IPS-NIHi7 (cell line): Measurements from ENCODE around the gene SAMD3.
"Not testable (repeated sequence)": the region's sequence is repeated elsewhere in the genome, so short reads cannot be mapped to it uniquely, and the experiment has no call there.

Experiments
- DNase-seq: peaks from one replicate; pipeline ENCODE4 v3.0.0; 2012; ENCODE audit warnings: mixed read lengths; ENCODE audit errors: extremely low spot score

SAMD3 gene

GRCh38 chr6:130212215-130212874, 10.4 kb downstream of the SAMD3 start:
- no peak for DNase-seq

- DNase-seq: no peak
Observed at GRCh38 chr6:130211691-130212090, 11.1 kb downstream of the SAMD3 start.

DNA sequence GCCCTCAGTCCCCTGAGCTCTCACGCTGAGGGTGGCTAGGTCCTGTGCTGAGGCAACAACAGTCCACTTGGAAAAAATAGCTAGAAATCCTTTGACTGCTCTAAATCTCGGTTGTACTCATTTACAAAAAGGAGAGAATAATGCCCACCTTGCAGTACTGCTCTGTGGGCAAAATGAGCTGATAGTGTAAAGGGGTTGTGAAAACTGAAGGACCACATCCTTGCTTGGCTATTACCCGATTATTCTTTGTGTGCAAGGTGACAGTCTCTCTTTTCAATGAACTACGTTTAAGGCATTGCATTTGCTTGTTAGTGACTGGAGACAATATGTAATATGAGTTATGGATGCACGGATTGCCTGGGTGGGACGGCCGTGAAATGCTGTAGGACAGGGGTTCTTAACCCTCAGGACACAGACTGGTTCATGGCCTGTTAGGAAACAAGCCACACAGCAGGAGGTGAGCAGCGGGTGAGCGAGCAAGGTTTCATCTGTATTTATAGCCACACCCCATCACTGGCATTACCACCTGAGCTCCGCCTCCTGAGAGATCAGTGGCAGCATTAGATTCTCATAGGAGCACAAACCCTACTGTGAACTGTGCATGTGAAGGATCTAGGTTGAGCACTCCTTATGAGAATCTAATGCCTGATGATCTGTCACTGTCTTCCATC, 14.6 kb downstream of the SAMD3 start:
- no peak for DNase-seq

DNA sequence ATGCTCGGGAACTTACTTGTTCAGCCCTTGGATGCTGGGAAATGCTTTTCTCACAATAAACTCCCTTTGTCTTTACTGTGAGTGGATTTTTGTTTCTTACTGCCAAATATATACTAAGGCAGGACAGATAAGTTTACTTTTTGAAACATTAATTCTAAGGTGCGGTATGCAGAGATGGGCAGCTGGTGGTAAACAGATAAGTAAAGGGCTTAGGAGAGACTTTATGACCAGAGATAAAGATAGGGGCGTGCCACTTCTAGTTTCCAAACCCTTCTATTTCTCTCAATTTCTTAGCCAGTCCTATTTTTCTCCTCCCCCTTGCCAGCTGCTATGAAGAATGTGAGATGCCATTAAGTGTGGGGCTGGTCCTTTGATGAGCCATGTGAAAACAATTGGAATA, 16.3 kb downstream of the SAMD3 start:
- DNase-seq: no peak

GRCh38 chr6:130204322-130204721, 18.4 kb downstream of the SAMD3 start:
- no peak for DNase-seq

GRCh38 chr6:130203370-130203769, 19.4 kb downstream of the SAMD3 start:
- DNase-seq: no peak

DNA sequence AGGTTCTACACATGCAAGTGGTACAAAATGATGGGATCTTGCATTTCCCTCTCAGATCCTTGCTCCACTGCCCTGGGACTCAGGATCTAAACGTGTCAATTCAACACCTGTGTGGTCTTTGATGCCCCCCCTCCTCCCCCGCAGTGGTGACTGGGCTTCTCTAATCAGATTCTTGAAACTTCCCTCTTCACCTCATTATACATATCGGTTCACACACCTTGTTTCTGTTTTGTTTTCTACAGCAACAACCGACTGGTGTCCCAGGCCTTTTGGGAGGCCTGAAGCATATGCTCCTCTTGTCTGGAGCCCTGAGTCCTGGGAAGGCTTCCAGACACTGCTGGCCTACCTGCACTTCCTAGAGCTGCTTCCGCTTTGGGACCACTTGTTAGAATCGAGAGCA, 20.0 kb downstream of the SAMD3 start:
- peak; percentile 27 for DNase-seq

DNA sequence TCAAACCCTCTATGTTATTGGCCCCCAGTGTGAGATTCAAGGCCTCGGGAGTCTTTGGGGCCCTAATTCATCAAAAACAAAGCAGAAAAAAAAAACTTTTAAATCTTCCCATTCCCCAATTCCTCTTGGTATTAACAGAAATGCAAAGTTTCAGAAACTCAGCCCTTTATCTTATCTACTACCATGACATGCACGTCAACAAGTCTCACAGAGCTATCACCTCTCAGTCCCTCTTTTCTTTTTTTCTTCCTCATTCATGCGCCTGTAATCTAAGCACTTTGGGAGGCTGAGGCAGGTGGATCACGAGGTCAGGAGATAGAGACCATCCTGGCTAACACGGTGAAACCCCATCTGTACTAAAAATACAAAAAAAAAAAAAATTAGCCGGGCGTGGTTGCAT, 22.7 kb downstream of the SAMD3 start:
- no peak for DNase-seq

DNA sequence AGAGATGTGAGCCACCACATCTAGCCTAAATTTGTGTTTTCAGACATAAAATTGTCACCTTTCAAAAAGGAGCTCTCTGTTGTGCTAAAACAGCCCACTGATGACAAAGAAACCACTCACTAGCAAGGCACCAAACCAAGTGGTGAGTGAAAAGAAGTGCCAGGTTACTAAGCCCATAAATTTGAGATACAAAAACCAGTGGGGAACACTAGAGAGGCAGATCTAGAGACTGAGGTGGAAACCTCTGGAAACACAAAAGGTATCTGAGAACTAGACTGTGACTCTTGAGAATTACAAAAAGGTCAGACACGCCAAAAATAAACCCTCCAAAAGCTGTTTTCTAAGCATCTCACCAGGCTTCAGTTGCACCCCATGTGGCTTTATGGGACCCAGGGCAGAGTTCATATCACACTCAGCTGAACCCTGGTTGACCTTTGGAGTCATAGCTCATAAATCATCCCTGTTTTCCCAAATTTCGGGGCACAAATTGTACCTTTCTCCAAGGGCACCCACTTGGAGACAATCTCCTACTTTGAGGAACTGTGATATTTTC, 24.2 kb downstream of the SAMD3 start:
- DNase-seq: no peak

DNA sequence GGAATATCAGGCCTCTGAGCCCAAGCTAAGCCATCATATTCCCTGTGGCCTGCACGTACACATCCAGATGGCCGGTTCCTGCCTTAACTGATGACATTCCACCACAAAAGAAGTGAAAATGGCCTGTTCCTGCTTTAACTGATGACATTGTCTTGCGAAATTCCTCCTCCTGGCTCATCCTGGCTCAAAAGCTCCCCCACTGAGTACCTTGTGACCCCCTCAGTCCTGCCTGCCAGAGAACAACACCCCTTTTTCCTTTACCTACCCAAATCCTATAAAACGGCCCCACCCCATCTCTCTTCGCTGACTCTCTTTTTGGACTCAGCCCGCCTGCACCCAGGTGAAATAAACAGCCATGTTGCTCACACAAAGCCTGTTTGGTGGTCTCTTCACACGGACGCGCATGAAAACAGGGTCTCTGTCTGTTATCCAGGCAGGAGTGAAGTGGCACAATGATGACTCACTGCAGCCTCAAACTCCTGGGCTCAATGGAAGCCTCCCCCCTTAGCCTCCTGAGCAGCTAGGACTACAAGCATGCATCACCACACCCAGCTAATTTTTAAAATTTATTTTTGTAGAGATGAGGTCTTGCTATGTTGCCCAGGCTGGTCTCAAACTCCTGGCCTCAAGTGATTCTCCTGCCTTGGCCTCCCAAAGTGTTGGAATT, 24.8 kb downstream of the SAMD3 start:
- not testable (repeated sequence) for DNase-seq

DNA sequence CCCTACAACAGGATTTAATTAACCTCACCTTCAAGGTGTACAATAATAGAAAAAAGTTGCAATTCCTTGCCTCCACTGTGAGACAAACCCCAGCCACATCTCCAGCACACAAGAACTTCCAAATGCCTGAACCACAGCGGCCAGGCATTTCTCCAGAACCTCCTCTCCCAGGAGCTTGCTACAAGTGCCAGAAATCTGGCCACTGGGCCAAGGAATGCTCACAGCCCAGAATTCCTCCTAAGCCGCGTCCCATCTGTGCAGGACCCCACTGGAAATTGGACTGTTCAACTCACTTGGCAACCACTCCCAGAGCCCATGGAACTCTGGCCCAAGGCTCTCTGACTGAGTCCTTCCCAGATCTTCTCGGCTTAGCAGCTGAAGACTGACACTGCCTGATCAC, 28.3 kb downstream of the SAMD3 start:
- not testable (repeated sequence) for DNase-seq

DNA sequence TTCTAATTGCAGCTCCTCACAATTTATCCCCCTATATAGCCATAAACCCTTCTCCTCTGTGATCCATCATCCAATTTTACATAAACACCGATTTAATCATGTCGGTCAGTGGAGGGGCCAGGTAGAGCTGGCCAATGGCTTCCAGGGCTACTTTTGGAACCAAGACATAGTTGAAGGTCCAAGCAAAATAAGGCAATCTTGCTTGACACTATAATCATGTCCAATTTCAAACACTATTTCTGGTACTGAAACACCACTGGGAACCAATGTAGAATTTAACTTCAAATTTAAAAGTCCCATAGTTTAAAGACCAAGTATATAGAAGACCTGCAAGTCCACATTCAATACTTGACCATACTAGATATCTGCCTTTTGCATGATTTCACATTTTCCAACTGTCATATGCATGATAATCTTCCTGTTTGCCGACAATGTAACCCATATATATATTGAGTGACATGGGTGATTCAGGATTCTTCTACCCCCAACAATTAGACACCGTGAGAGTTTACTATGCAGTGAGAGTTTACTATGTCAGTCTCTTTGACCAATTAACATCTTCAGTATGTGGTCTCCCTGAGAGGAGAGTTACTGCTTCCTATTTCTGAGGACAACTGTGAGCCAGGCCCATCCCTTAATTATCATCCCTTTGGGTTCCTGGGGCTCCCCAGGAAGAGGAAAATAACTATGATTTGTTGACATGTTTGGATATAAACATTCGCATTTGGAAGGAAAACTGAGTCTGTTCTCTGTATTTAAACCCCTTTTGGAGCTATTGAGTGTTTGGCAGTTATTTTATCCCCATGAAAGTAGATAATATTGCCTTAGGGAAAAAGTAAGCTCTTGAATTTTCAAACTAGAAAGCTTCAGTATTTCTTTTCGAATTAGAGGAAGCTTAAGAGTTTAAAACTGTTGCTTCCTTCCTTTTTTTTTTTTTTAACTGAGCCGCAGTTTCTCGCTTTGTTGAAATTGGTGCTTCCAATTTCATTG, 31.8 kb downstream of the SAMD3 start:
- DNase-seq: no peak

GRCh38 chr6:130189531-130190397, 33.0 kb downstream of the SAMD3 start:
- DNase-seq: no peak

- DNase-seq: no peak
Observed at GRCh38 chr6:130188207-130188899, 34.4 kb downstream of the SAMD3 start.

DNA sequence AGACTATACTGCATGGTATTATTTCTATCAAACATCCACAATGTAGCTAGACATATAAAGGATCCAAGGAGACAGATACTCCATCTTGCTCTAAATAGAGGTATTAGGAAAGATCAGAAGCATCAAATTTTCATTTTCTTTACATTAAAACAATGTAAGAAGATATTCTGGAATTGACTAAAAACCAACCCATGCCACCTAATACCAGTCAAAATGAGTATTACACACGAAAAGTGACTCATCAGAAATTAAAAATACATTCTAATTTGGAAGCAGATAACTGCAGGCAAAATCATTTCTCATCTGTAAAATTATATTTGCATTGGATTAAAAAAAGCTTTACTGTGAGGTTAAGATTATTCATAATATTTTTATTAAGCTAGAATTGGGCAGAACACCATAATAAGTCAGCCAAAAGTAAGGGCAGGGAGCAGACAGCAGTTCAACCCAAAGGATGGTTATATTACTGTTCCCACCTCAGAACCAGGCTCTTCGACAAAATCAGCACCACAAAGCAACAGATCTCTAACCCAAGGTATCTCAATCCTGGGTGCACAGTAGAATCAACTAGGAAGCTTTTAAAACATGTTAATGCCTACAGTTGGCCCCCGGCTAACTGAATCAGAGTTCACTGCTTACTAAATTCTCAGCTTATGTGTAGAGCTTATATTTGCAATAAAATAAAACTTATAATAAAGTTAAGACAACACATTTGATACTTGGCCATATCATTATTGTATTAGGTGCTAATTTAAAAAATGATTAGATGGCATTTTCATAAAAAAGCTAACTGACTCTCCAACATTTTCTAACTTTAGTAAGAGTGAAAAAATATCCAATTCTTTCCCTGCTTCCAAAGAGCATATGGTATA, 35.2 kb downstream of the SAMD3 start:
- DNase-seq: no peak

- no peak for DNase-seq
Observed at GRCh38 chr6:130185658-130186057, 37.1 kb downstream of the SAMD3 start.

DNA sequence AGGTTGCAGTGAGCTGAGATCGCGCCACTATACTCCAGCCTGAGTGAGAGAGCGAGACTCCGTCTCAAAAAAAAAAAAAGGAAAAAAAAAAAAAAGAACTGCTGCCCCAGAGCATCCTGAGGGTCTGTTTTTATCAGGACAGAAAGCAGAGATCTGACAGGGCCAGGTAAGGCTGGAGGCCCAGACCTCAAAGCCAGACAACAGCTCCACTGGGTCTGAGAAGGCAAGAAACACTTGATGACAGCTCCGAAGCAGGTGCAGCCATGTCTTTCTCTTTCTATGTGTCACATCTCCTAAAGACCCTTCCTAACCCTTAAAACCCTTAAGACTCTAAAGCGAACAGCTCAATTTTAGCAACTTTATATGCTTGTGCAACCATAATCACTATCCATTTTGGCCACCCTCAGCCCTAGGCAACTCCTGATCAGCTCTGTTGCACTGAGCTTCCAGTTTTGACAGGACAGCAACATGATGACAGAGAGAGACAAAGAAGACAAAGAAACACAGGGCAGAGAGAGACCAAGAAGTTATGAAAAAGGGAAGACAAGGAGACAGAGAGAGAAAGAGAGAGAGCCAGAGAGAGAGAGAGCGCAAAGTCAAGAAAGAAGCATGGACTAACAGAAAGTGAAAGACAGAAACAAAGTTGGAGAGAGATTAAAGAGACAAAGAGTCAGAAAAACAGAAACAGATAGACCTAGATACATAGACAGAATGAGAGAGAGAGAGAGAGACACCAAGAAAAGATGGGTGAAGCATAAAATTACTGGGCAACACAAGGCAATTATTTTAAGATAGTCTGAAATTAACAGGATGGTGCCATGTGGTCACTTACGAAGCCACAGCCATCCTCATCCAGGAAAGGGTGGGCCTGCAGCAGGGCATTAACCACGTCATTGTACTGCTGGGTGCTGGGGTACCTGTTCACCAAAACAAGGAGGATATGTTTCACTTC, 39.2 kb downstream of the SAMD3 start:
- no peak for DNase-seq

- no peak for DNase-seq
Observed at GRCh38 chr6:130182466-130182865, 40.3 kb downstream of the SAMD3 start.
